Pons (tissue), 1 donor: Measurements from ENCODE around the gene APOB.
"Not testable (repeated sequence)": the region's sequence is repeated elsewhere in the genome, so short reads cannot be mapped to it uniquely, and the experiment has no call there.

Experiments used
- DNase-seq: peaks from one replicate; pipeline ENCODE4 v3.0.0-alpha.2; 2016; ENCODE audit warnings: low spot score

APOB gene

DNA sequence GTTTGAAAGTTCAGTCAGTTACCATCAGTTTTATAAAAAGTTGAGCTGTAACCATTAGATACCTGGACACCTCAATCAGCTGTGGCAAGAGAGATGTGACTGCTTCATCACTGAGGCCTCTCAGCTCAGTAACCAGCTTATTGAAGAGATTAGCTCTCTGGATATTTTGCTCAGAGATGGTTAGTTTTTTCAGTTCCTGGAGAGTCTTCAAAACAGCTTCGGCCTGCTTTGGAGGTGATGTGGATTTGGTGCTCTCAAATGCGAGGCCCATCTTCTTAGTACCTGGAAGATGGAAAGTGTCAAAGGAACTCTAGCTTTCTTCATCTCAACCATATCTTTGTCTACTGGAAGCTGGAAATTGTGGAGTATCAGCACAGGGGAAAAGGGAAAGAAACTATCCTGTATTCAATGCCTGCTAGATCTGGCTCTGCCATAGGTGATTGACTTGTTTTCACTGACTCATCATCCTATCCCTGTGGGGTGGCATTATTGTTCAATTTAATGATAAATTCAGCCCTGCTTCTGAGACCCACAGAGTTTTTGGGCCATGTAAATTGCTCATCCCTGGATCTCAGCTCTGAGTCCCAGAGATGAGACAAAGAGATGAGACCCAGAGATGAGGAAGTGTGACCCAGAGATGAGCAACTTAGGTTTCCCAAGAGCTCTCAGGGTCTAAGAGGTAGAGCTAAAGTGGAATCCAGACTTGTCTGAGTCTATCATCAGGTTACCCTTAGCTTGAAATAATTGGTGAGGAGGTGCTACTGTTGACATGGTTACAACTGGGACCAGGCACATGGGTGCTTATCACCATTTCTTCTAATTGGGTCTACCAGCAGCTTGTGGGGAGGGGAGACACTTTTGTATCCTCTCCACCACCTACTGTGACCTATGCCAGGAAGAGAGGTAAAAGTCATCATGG is 10.4 kb downstream of the APOB start:
- no peak for DNase-seq

DNA sequence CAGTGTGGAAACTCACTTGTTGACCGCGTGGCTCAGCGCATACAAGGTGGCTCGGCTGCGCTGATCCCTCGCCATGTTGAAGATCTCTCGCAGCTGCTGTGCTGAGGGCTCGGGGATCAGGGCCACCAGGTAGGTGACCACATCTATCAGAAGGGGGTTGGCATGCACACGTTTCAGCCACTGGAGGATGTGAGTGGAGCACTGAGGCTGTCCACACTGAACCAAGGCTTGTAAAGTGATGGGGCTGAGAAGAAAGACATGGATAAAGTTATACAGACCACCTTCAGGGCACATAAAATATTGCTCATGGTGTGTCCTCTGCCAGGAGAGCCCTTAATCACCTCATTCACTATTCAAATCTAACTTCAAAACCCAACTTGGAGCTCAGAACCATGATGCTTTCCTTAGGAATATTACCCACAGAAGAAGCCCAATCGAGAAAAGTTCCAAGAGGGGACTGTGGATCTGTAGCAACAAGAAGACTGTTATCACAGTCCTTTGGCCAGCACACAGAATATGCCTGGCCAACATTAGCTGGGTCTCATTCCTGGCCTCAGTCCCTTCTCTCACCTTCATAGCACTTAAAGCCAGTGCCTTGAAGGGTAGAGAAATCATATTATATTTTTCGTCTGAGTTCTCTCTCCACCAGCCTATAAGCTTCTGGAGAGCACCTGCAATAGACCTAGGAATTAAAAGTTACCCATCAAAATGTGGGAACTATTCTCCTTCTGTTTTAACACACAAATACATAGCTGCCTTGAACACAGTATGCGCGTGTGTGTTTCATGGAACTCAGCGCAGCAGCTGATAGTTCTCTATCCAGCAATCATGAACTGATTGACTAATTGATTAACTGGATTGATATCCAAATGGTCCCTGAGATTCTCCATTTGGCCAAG is 11.3 kb downstream of the APOB start:
- DNase-seq: no peak

DNA sequence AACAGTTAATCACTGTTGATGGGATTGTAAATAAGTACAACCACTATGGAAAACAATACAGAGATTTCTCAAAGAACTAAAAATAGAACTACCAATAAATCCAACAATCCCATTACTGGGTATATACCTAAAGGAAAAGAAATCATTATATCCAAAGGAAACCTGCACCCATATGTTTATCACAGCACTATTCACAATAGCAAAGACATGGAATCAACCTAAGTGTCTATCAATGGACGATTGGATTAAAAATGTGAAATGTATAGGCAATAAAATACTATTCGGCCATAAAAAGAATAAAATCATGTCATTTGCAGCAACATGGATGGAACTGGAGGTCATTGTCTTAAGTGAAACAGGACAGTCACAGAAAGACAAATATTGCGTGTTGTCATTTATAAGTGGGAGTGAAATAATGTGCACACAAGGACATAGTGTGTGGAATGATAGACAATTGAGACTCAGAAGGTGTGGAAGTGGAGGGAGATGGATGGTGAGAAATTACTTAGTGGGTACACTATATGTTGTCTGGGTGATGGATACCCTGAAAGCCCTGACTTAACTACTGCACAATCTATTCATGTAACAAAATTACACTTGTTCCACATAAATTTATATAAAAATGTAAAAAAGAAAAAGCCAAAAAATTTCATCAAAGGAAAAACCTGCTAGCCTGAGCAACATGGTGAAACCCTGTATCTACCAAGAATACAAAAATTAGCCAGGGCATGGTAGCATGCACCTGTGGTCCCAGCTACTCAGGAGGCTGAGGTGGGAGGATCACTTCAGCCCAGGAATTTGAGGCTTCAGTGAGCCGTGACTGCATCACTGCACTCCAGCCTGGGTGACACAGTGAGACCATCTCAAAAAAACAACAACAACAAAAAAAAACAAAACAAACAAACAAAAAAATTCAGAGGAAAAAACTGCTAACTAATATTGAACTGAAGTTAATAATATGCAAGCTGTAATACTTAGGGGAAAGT is 12.6 kb downstream of the APOB start:
- no peak for DNase-seq

DNA sequence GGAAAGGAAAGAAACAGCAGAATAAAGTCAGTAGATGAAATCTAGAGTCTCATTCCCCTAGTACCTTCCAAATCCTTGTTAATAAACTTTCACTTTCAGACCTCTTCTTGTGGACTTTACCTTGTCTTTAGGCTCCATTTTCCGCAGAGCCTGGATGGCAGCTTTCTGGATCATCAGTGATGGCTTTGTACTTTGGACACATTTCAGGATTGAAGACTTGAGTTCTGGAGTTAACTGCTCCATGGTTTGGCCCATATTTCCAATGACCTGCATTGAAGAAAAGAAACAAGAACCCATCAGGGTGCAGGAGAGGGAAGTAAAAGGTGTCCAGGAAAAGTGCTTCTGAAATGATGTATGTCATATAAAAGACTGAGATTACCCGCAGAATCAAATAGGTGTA is 14.4 kb downstream of the APOB start:
- DNase-seq: no peak

DNA sequence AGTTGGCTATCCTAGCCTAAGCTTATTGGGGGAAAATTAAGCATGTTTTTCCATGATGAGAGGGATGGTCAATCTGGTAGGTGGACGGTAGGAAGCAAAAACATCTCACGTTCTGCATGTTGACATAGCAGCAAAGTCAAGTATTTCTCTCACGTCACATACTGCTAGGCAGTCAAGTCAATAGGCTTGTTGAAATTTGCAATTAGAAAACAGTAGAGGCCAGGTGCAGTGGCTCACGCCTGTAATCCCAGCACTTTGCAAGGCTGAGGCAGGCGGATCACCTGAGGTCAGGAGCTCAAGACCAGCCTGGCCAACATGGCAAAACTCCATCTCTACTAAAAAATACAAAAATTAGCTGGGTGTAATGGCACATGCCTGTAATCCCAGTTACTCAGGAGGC is 14.9 kb downstream of the APOB start:
- not testable (repeated sequence) for DNase-seq

DNA sequence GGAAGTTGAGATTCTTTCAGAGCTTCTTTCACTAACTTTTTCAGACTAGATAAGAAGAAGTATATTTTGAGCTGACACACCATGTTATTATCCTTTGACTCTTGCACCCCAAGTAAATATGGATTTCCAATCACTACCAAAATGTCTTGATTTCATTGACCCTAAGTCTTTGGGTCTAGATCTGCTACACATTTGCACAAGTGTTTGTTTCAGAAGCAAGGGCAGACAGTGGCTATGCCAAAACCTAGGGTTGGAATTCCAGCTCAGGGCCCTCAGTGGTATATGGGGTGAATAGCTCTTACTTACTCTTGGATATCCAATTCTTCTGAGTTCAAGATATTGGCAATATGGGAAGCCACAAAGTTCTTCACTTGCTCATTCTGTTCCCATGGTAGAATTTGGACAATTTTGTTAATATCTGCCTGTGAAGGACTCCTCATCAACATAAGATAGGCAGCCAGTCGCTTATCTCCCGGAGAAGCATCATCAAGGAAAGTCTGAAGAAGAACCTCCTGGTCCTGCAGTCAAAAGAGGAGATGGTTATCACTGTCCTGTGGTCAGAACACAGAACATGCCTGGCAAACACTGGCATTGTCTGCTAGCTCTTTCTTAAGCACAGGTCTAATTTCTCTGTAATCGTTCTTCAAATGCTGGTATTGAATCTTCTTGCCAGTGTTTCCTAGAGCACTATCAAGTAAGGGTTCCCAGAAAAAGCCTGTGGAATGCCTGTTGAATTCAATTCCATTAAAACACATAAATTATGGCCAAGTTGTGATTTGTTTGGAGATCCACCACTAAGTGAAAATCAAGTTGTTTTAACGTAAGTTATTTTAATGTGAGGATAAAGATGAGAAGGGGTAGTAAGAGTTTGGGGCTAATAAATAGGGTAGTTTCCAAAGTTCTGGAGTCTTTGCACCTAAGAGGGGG is 15.6 kb downstream of the APOB start:
- DNase-seq: no peak

DNA sequence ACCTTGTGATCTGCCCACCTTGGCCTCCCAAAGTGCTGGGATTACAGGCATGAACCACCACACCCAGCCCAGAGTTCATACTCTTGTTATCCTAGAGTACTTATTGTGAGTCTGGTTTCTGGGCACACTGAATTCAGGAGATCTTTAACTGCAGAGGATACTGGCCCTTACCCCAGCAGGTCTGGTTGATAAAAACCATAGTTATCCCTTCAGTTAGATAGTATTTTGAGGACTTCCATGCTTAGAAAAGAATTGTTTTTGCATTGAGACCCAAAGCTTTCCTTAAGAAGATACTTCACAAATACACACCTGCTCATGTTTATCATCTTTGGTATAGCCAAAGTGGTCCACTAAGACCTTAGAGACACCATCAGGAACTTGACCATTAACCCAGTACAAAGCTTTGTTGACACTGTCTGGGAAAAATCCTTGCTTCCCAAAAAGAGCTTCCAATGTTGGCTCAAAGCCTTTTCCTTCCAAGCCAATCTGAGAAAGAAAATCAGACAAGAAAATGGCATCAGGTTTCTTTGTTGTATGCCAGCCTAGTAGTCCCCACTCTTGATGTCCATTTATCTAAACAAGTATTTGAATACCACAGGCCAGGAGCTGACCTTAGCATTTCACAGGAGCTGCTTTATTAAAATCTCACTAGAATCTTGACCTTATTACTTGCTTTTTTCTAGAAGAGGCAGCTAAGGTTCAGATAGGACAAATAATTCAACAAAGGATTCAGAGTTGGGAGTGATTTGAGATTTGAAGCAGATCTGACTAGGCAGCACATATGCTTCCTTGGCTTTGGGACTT is 17.2 kb downstream of the APOB start:
- no peak for DNase-seq

DNA sequence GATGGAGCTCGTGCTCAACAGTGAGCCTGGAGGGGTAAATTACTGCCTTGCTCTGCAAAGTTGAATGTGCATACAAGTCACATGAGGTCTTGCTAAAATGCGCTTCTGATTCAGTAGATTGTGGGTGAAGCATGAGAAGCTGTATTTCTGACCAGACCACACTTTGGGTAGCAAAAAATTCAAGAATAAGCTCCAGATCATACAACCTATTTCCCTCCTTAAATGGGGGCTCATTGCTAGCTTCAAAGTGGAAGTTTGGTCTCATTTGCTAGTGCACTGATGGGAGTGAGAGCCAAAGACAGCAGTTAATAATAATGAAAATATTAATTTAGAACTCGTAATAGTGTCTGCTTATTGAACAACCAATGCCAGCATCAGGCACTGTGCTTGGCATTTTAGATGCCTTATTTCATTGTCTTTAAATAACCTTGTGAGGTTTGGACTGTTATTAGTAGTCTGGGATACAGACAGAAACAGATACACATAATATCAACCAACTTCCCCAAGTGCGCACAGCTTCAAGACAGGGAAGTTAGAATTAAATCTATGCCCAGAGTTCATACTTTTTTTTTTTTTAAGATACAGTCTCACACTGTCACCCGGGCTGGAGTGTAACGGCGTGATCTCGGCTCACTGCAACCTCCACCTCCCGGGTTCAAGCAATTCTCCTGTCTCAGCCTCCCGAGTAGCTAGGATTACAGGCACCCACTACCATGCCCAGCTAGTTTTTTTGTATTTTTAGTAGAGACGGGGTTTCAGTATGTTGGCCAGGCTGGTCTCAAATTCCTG is 18.0 kb downstream of the APOB start:
- no peak for DNase-seq

DNA sequence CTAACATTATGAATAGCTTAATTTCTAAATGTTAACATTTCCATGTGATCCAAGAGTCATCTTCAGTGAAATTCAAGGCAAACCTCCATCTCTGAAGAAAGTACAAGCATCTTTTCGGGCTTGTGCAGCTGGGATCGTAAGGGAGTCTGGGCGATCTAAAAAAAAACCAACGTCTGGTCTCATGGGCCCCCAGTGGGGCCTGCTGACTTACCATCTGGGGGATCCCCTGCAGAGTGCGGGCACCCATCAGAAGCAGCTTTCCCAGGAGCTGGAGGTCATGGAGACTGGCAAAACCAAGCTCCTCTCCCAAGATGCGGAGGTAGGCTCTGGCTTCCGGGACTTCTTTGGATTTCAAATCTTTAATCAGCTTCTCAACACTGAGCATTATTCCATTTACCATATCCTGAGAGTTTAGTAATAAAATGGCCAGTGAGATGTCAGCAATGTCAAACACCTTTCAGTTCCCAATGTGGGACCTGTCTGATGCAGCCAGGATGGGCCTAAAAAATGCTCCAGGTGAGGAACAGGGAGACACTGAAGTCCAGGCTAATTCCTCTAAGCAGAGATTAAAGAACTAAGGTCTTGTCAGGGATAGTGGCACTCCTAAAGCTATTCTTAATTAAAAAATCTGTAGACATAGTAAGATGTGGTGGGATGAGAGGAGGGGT is 19.0 kb downstream of the APOB start:
- no peak for DNase-seq

DNA sequence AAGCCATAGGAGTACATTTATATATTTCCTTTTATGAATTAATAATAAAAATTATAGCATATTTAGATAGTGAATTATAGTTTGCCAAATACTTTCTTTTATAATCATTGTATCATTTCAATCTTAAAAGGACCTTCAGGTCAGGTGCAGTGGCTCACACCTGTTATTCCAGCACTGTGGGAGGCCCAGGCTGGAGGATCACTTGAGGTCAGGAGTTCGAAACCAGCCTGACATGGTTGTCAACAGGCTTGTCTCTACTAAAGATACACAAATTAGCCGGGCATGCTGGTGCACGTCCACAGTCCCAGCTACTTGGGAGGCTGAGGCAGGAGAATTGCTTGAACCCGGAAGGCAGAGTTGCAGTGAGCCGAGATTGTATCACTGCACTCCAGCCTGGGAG is 19.7 kb downstream of the APOB start:
- no peak for DNase-seq

DNA sequence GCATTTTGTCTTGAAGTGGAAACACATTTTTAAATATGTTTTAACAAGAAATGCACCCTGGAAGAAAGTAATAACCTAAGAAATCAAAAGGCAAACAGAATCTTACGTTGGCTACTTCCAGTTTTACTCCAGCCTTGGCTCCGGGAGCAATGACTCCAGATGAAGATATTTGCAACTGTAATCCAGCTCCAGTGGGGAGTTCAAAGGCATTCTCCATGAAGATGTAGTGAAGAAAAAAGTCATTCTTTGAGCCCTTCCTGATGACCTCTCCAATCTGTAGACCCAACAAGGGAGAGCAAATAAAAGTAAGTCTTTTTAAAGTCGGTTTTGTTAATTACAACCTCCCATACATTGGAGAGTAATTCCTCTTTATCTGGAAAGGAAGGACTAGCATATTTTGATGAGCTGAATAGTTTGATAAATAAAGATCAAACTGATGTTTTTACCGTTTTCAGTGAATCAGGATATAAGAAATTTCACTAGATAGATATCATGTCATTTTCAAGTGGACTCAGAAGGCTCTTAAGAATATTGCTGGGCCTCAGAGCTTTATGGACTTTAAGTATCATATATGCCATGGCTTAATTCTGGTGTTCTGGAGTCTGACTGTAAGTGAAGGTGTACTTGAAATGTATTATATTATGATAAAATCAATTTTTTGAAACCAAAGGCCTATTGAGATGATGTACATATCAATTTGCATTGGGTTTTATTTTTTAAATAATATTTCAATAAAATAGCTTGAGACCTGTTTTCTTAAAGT is 20.3 kb downstream of the APOB start:
- DNase-seq: no peak

DNA sequence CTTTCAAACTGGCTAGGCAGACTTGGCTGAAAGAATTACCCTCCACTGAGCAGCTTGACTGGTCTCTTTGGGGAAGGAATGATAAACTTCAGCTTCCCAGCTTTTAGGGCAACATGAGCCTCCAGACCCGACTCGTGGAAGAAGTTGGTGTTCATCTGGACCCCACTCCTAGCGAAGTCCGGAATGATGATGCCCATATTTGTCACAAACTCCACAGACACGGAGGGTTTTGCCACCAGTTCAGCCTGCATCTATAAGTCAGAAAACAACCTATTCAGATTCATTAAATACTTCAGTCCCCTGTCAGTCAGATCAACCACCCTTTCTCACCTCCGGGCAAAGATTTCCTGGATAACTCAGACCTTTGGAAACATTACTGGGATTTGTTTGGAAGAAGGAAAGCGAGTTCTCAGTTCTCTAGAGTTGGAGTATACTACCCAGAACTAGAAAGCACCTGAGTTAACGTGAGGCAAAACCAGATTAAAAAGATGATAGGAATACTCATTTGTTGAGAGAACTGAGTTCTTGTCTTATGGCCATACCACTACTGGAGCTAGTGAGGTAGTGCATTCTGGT is 21.0 kb downstream of the APOB start:
- DNase-seq: no peak

DNA sequence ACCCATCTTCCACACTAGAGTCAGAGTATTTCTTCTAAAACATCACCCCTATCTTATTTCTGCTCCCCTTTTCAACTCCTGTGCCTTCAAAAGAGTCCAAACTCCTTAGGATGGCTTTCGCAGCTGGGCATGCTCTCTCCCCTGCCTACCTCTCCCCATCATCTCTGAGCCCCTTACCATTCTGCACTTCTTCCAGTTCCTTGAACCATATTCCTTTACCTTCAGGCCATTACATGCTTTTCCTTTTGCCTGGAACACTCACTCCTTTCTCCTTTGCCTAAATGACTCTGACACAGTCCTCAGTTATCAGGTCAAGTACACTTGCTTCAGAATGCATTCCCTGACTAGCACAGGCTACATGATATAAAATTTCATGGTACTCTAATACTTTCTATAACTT is 22.4 kb downstream of the APOB start:
- DNase-seq: no peak

DNA sequence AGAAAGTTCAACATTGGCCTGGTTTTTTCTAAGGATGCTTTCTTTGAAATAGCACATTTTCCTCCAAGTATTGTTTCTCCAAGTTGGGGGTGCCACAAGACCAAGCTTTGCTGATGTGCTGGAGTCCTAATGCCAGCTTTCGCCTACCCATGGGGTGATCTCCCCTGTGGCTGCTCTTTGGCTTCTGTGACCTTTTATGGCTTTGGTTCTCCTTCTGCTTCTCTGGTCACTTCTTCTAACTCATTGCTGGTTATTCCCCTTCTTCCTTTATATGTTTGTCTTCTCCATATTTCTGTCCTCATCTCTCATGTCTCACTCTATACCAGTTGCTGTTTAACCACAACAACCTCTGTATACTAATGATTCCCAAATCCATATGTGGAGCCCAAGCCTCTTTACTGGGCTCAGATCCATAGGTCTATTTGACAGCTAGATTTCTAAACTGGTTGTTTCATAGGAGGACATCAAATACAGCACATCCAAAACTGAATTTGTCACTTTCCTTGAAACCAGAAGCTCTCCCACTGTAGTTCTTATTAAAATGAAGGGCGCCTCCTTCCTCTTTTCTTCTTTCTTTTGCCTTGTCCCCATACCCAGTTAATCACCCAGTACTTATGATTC is 23.1 kb downstream of the APOB start:
- DNase-seq: no peak

DNA sequence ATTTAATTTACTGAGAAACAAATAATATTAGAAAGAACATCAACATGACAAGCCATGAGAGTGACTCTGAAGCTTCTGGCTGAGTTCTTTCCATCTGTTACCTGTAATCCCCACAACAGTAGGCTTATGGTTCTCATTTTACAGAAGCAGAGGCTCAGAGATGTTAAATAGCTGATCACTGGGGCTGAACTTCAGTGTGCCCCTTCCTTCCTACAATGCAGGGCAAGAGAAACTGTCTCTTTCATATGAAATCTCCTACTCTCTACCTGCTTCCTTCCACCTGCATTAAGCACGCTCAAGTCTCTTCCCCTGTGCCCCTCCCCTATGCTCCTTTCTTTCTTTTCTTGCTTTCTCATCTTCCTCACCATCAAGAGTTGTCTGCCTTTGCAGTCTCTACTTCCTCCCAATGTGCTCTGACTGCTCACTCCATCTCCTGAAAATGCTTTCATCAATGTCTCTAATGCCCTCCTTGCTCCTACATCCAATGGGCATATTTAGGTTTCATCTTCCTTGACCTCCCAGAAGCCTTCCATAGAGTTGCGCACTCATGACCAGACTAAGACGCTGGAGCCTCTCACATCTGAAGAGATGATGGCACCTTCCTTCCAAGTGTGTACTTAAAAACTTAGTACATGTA is 23.7 kb downstream of the APOB start:
- no peak for DNase-seq

DNA sequence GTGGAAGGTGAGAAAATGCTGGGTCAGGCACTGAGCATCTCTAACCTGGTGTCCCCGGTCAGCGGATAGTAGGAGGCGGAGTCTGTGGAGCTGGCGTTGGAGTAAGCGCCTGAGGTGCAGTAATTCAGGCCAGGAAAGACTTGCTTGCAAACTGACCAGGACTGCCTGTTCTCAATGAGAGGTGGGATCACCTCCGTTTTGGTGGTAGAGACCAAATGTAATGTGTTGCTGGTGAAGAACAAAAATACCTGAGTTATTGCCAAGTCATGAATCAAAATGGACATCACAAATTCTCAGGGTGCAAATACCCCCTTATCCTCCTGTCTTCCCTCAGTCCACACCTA is 24.2 kb downstream of the APOB start:
- no peak for DNase-seq
